CD4-positive, alpha-beta T cell treated with Interleukin-4 for 4 hours (primary cell): Measurements from ENCODE around the gene C1QTNF4.

Experiments
- DNase-seq: peaks from one replicate; pipeline ENCODE4 v3.0.0-alpha.2; 2020

C1QTNF4 gene

GRCh38 chr11:47592970-47593369 lies 1.2 kb downstream of the C1QTNF4 start:
- no peak for DNase-seq

- no peak for DNase-seq
These were observed 2.0 kb downstream of the C1QTNF4 start for GRCh38 chr11:47592251-47592650.

GRCh38 chr11:47591764-47592163 lies 2.4 kb downstream of the C1QTNF4 start:
- DNase-seq = no peak

- no peak for DNase-seq
These were observed 4.0 kb downstream of the C1QTNF4 start for GRCh38 chr11:47589977-47590861.

- no peak for DNase-seq
These were observed 4.6 kb downstream of the C1QTNF4 start for GRCh38 chr11:47589584-47589976.

GRCh38 chr11:47589118-47589517 lies 5.1 kb downstream of the C1QTNF4 start:
- DNase-seq = no peak

- peak; percentile 10 for DNase-seq
These were observed 6.4 kb downstream of the C1QTNF4 start for GRCh38 chr11:47587723-47588326.

GRCh38 chr11:47587039-47587716 lies 7.0 kb downstream of the C1QTNF4 start:
- no peak for DNase-seq

- DNase-seq = no peak
These were observed 7.9 kb downstream of the C1QTNF4 start, which contains the start of gene FAM180B for GRCh38 chr11:47586098-47586855. TSS of gene FAM180B (plus strand) at chr11:47586678. CDS start at chr11:47586769, 91 bp downstream.

GRCh38 chr11:47583844-47584243 lies 10.4 kb downstream of the C1QTNF4 start:
- no peak for DNase-seq

GRCh38 chr11:47578524-47579494 lies 15.4 kb downstream of the C1QTNF4 start, which contains the start of the genes KBTBD4 and NDUFS3:
TSS of gene KBTBD4 (minus strand) at chr11:47578970. CDS start at chr11:47578951, 19 bp downstream.
TSS of gene NDUFS3 (plus strand) at chr11:47579074. CDS start at chr11:47579092, 18 bp downstream.
- DNase-seq = peak; percentile 86

- no peak for DNase-seq
These were observed 16.7 kb downstream of the C1QTNF4 start for GRCh38 chr11:47577460-47578041.

GRCh38 chr11:47573321-47573720 lies 20.9 kb downstream of the C1QTNF4 start:
- DNase-seq = no peak

- DNase-seq = no peak
These were observed 21.4 kb downstream of the C1QTNF4 start for GRCh38 chr11:47572715-47573255.

- DNase-seq = no peak
These were observed 22.3 kb downstream of the C1QTNF4 start for GRCh38 chr11:47571895-47572294.

- no peak for DNase-seq
These were observed 22.9 kb downstream of the C1QTNF4 start for GRCh38 chr11:47571357-47571729.

- DNase-seq = no peak
These were observed 23.4 kb downstream of the C1QTNF4 start for GRCh38 chr11:47570651-47571356.

- DNase-seq = no peak
These were observed 24.6 kb downstream of the C1QTNF4 start for GRCh38 chr11:47569646-47570045.

- no peak for DNase-seq
These were observed 28.0 kb downstream of the C1QTNF4 start for GRCh38 chr11:47566149-47566698.
